Activated CD4-positive, alpha-beta memory T cell treated with anti-CD3 and anti-CD28 coated beads for 36 hours (primary cell): Measurements from ENCODE around the gene FOCAD. TPM values are rescaled to one million over a fixed set of nuclear protein-coding genes. Genes with fewer than 3 reads are reported as not detected.
A peak's percentile ranks its signal among the peaks of the same experiment; 100 is the strongest.

Experiments used
- CTCF ChIA-PET: fragments of 350-600 bp; sonication (Branson Sonifier 250); formaldehyde crosslinking; loops from one replicate; lab custom pipeline; 2021; ENCODE audit warnings: antibody characterized with exemption, inconsistent platforms; lab: Charles Lee
- POLR2A ChIA-PET: fragments of 350-600 bp; sonication (Branson Sonifier 250); formaldehyde crosslinking; loops from one replicate; lab custom pipeline; 2021; ENCODE audit warnings: antibody characterized with exemption; lab: Charles Lee
- DNase-seq: peaks from one replicate; pipeline ENCODE4 v3.0.0-alpha.2; 2020
- H3K27ac Mint-ChIP-seq: one replicate; pipeline ENCODE4 v1.8.0; 2021; ENCODE audit warnings: mixed read lengths
- H3K27me3 Mint-ChIP-seq: one replicate; pipeline ENCODE4 v1.8.0; 2021; ENCODE audit warnings: mixed read lengths
- H3K36me3 Mint-ChIP-seq: one replicate; pipeline ENCODE4 v1.8.0; 2021; ENCODE audit warnings: mixed read lengths
- H3K4me1 Mint-ChIP-seq: one replicate; pipeline ENCODE4 v1.8.0; 2021; ENCODE audit warnings: low read depth, mixed read lengths
- H3K4me3 Mint-ChIP-seq: one replicate; pipeline ENCODE4 v1.8.0; 2021; ENCODE audit warnings: mild to moderate bottlenecking, mixed read lengths
- H3K9me3 Mint-ChIP-seq: one replicate; pipeline ENCODE4 v1.8.0; 2021; ENCODE audit warnings: mixed read lengths
- intact Hi-C: fragments of 100-400 bp; cut with micrococcal nuclease; formaldehyde crosslinking; loops from one replicate; pipeline ENCODE4 v1.15.1; 2023
- total RNA-seq, 2 experiments: library from RNA; stranded (reverse); gene quantifications; one replicate each; pipeline ENCODE4 v1.2.3, GENCODE V29; 2021

FOCAD gene
- 10 to 100 TPM; 35.4 to 37.1 TPM for total RNA-seq

GRCh38 chr9:20684035-20684874 is at the start of gene FOCAD:
Gene FOCAD (plus strand): TSS chr9:20684259. CDS start chr9:20715354, 31,095 bp downstream.
- Mint-ChIP-seq H3K36me3 (no peaks in the 10 kb centered on the region), H3K4me1 (peaks cover 22% of the 10 kb centered on the region), H3K9me3 (no peaks in the 10 kb centered on the region), H3K4me3 (peak within 1 kb of the TSS; percentile 83), H3K27ac (peak within 1 kb of the TSS; percentile 85), H3K27me3 (no peaks in the 10 kb centered on the region)
- ChIA-PET CTCF (interaction anchor here (0.6 to 2.6 kb wide), 7 partner anchors 39 to 427 kb away, joined by 3 to 25 read pairs (median 4); partner anchors contain the start of gene MLLT3), POLR2A (interaction anchor here (0.6 to 2.8 kb wide), 17 partner anchors 8 to 685 kb away, joined by 3 to 37 read pairs (median 4); partner anchors contain the start of gene MLLT3)
- peak; percentile 97 for DNase-seq
- intact Hi-C loops, result loop anchor here (1.0 to 10.0 kb wide), 8 partner anchors 25 to 1151 kb away; no protein-coding TSS in a partner anchor

GRCh38 chr9:20634895-20635294 is 49.2 kb upstream of the FOCAD start:
- H3K27me3 Mint-ChIP-seq, result peaks cover 10% of the 10 kb centered on the region
- no peak overlapping the region for H3K27ac Mint-ChIP-seq
- intact Hi-C loops, result no loop called here
- H3K36me3 Mint-ChIP-seq, result no peaks in the 10 kb centered on the region
- ChIA-PET POLR2A (no interaction called here), CTCF (interaction anchor here (0.7 kb wide), 1 partner anchor 410 kb away, joined by 3 read pairs; no protein-coding TSS in a partner anchor)
- no peak overlapping the region for H3K4me3 Mint-ChIP-seq
- no peaks in the 10 kb centered on the region for H3K9me3 Mint-ChIP-seq
- DNase-seq, result no peak
- H3K4me1 Mint-ChIP-seq, result peaks cover 1% of the 10 kb centered on the region

GRCh38 chr9:20636888-20637440 is 47.1 kb upstream of the FOCAD start:
- intact Hi-C loops, result no loop called here
- no peaks in the 10 kb centered on the region for H3K36me3 Mint-ChIP-seq
- H3K4me3 Mint-ChIP-seq, result no peak overlapping the region
- no peak for DNase-seq
- peaks cover 10% of the 10 kb centered on the region for H3K4me1 Mint-ChIP-seq
- H3K27me3 Mint-ChIP-seq, result peaks cover 3% of the 10 kb centered on the region
- ChIA-PET CTCF (interaction anchor here (1.0 to 1.3 kb wide), 2 partner anchors 12 kb away, joined by 4 read pairs; no protein-coding TSS in a partner anchor), POLR2A (no interaction called here)
- no peak overlapping the region for H3K27ac Mint-ChIP-seq
- H3K9me3 Mint-ChIP-seq, result no peaks in the 10 kb centered on the region

- DNase-seq, result peak; percentile 81
- POLR2A ChIA-PET, result interaction anchor here (1.0 kb wide), 1 partner anchor 45 kb away, joined by 3 read pairs; no protein-coding TSS in a partner anchor
- H3K36me3 Mint-ChIP-seq, result no peaks in the 10 kb centered on the region
- peaks cover 3% of the 10 kb centered on the region for H3K27me3 Mint-ChIP-seq
- peak overlapping the region; percentile 49 for H3K27ac Mint-ChIP-seq
- H3K4me3 Mint-ChIP-seq, result peak overlapping the region; percentile 18
- peaks cover 10% of the 10 kb centered on the region for H3K4me1 Mint-ChIP-seq
- intact Hi-C loops, result loop anchor here (1.0 to 10.0 kb wide), 4 partner anchors 16 to 390 kb away; partner anchors contain the start of genes FOCAD and HACD4
- CTCF ChIA-PET, result interaction anchor here (0.7 to 1.1 kb wide), 5 partner anchors 16 to 301 kb away, joined by 3 to 6 read pairs (median 3); partner anchors contain the start of gene MLLT3
- no peaks in the 10 kb centered on the region for H3K9me3 Mint-ChIP-seq
Measured at GRCh38 chr9:20640331-20641187, 43.5 kb upstream of the FOCAD start.

GRCh38 chr9:20642045-20642444 is 42.0 kb upstream of the FOCAD start:
- no peak overlapping the region for H3K4me3 Mint-ChIP-seq
- no peak overlapping the region for H3K27ac Mint-ChIP-seq
- H3K27me3 Mint-ChIP-seq, result peaks cover 5% of the 10 kb centered on the region
- ChIA-PET CTCF (interaction anchor here (0.6 kb wide), 1 partner anchor 14 kb away, joined by 3 read pairs; no protein-coding TSS in a partner anchor), POLR2A (no interaction called here)
- no peaks in the 10 kb centered on the region for H3K36me3 Mint-ChIP-seq
- DNase-seq, result no peak
- no peaks in the 10 kb centered on the region for H3K9me3 Mint-ChIP-seq
- peaks cover 10% of the 10 kb centered on the region for H3K4me1 Mint-ChIP-seq
- intact Hi-C loops, result loop anchor here (10.0 kb wide), 1 partner anchor 57 kb away; no protein-coding TSS in a partner anchor

GRCh38 chr9:20643660-20644059 is 40.4 kb upstream of the FOCAD start:
- no peak for DNase-seq
- Mint-ChIP-seq H3K4me1 (peaks cover 10% of the 10 kb centered on the region), H3K27me3 (peaks cover 3% of the 10 kb centered on the region), H3K36me3 (no peaks in the 10 kb centered on the region), H3K27ac (no peak overlapping the region), H3K4me3 (no peak overlapping the region), H3K9me3 (no peaks in the 10 kb centered on the region)
- POLR2A ChIA-PET, result no interaction called here
- CTCF ChIA-PET, result interaction anchor here (1.2 kb wide), 1 partner anchor 298 kb away, joined by 3 read pairs; no protein-coding TSS in a partner anchor
- intact Hi-C loops, result loop anchor here (10.0 kb wide), 1 partner anchor 59 kb away; no protein-coding TSS in a partner anchor

GRCh38 chr9:20646656-20647055 is 37.4 kb upstream of the FOCAD start:
- ChIA-PET POLR2A (no interaction called here), CTCF (interaction anchor here (1.1 kb wide), 1 partner anchor 295 kb away, joined by 5 read pairs; no protein-coding TSS in a partner anchor)
- no peak overlapping the region for H3K27ac Mint-ChIP-seq
- peaks cover 3% of the 10 kb centered on the region for H3K27me3 Mint-ChIP-seq
- no peaks in the 10 kb centered on the region for H3K36me3 Mint-ChIP-seq
- DNase-seq, result no peak
- H3K4me1 Mint-ChIP-seq, result no peaks in the 10 kb centered on the region
- H3K9me3 Mint-ChIP-seq, result no peaks in the 10 kb centered on the region
- H3K4me3 Mint-ChIP-seq, result no peak overlapping the region
- intact Hi-C loops, result loop anchor here (10.0 kb wide), 1 partner anchor 62 kb away; no protein-coding TSS in a partner anchor

- H3K4me3 Mint-ChIP-seq, result no peak overlapping the region
- intact Hi-C loops, result loop anchor here (10.0 kb wide), 1 partner anchor 65 kb away; no protein-coding TSS in a partner anchor
- no peaks in the 10 kb centered on the region for H3K36me3 Mint-ChIP-seq
- ChIA-PET POLR2A (no interaction called here), CTCF (interaction anchor here (1.7 kb wide), 1 partner anchor 25 kb away, joined by 5 read pairs; no protein-coding TSS in a partner anchor)
- H3K9me3 Mint-ChIP-seq, result no peaks in the 10 kb centered on the region
- no peak for DNase-seq
- no peak overlapping the region for H3K27ac Mint-ChIP-seq
- H3K4me1 Mint-ChIP-seq, result no peaks in the 10 kb centered on the region
- peaks cover 6% of the 10 kb centered on the region for H3K27me3 Mint-ChIP-seq
Measured at GRCh38 chr9:20649381-20649780, 34.7 kb upstream of the FOCAD start.

- ChIA-PET CTCF (interaction anchor here (1.7 kb wide), 1 partner anchor 26 kb away, joined by 5 read pairs; no protein-coding TSS in a partner anchor), POLR2A (interaction anchor here (0.7 kb wide), 1 partner anchor 129 kb away, joined by 3 read pairs; no protein-coding TSS in a partner anchor)
- no peaks in the 10 kb centered on the region for H3K36me3 Mint-ChIP-seq
- intact Hi-C loops, result no loop called here
- H3K27me3 Mint-ChIP-seq, result peaks cover 6% of the 10 kb centered on the region
- no peak for DNase-seq
- peaks cover 2% of the 10 kb centered on the region for H3K4me1 Mint-ChIP-seq
- no peak overlapping the region for H3K27ac Mint-ChIP-seq
- no peaks in the 10 kb centered on the region for H3K9me3 Mint-ChIP-seq
- H3K4me3 Mint-ChIP-seq, result no peak overlapping the region
Measured at GRCh38 chr9:20650313-20650712, 33.7 kb upstream of the FOCAD start.

GRCh38 chr9:20650750-20651299 is 33.2 kb upstream of the FOCAD start:
- CTCF ChIA-PET, result interaction anchor here (1.4 to 1.7 kb wide), 2 partner anchors 26 kb away, joined by 4 to 5 read pairs; no protein-coding TSS in a partner anchor
- H3K9me3 Mint-ChIP-seq, result no peaks in the 10 kb centered on the region
- intact Hi-C loops, result no loop called here
- H3K27ac Mint-ChIP-seq, result no peak overlapping the region
- POLR2A ChIA-PET, result interaction anchor here (0.7 kb wide), 1 partner anchor 129 kb away, joined by 3 read pairs; no protein-coding TSS in a partner anchor
- no peak for DNase-seq
- no peak overlapping the region for H3K4me3 Mint-ChIP-seq
- no peaks in the 10 kb centered on the region for H3K36me3 Mint-ChIP-seq
- peaks cover 6% of the 10 kb centered on the region for H3K27me3 Mint-ChIP-seq
- peaks cover 3% of the 10 kb centered on the region for H3K4me1 Mint-ChIP-seq
